Inflammatory macrophage treated with lipopolysaccharide for 4 hours (primary cell): ENCODE results near the gene DICER1.
"Not testable (repeated sequence)": the region's sequence is repeated elsewhere in the genome, so short reads cannot be mapped to it uniquely, and the experiment has no call there.

ENCODE experiments used
- DNase-seq: peaks from one replicate; pipeline ENCODE4 v3.0.0-alpha.2; 2020

Gene DICER1

GRCh38 chr14:95143808-95144620 lies 13.3 kb downstream of the DICER1 start:
- DNase-seq, result peak; percentile 81

GRCh38 chr14:95142208-95142607 lies 15.1 kb downstream of the DICER1 start:
- DNase-seq, result no peak

GRCh38 chr14:95141684-95142083 lies 15.6 kb downstream of the DICER1 start:
- DNase-seq, result no peak

GRCh38 chr14:95140060-95140858 lies 17.1 kb downstream of the DICER1 start:
- DNase-seq, result peak; percentile 96

GRCh38 chr14:95138876-95139275 lies 18.5 kb downstream of the DICER1 start:
- no peak for DNase-seq

- DNase-seq, result not testable (repeated sequence)
Observed at GRCh38 chr14:95138455-95138854, 18.9 kb downstream of the DICER1 start.

GRCh38 chr14:95137804-95138167 lies 19.5 kb downstream of the DICER1 start:
- no peak for DNase-seq

- DNase-seq, result peak; percentile 53
Observed at GRCh38 chr14:95137164-95137803, 20.0 kb downstream of the DICER1 start.

GRCh38 chr14:95136631-95137030 lies 20.7 kb downstream of the DICER1 start:
- no peak for DNase-seq

GRCh38 chr14:95134304-95134933 lies 22.9 kb downstream of the DICER1 start:
- peak; percentile 99 for DNase-seq

GRCh38 chr14:95133282-95133681 lies 24.0 kb downstream of the DICER1 start:
- no peak for DNase-seq

- DNase-seq, result no peak
Observed at GRCh38 chr14:95132760-95133159, 24.6 kb downstream of the DICER1 start.

- DNase-seq, result no peak
Observed at GRCh38 chr14:95130549-95130948, 26.8 kb downstream of the DICER1 start.

- DNase-seq, result no peak
Observed at GRCh38 chr14:95128140-95128539, 29.2 kb downstream of the DICER1 start.

GRCh38 chr14:95127531-95127911 lies 29.8 kb downstream of the DICER1 start:
- no peak for DNase-seq

- no peak for DNase-seq
Observed at GRCh38 chr14:95126906-95127530, 30.3 kb downstream of the DICER1 start.

- DNase-seq, result no peak
Observed at GRCh38 chr14:95125915-95126314, 31.4 kb downstream of the DICER1 start.

- no peak for DNase-seq
Observed at GRCh38 chr14:95125221-95125620, 32.1 kb downstream of the DICER1 start.

- no peak for DNase-seq
Observed at GRCh38 chr14:95123891-95124579, 33.3 kb downstream of the DICER1 start.

GRCh38 chr14:95122621-95122945 lies 34.7 kb downstream of the DICER1 start:
- DNase-seq, result no peak

GRCh38 chr14:95121911-95122620 lies 35.3 kb downstream of the DICER1 start:
- no peak for DNase-seq

- no peak for DNase-seq
Observed at GRCh38 chr14:95119336-95119735, 38.0 kb downstream of the DICER1 start.
